ENCODE measurements around the gene SBF2.
A peak's percentile ranks its signal among the peaks of the same experiment; 100 is the strongest.

The SBF2 gene

DNA sequence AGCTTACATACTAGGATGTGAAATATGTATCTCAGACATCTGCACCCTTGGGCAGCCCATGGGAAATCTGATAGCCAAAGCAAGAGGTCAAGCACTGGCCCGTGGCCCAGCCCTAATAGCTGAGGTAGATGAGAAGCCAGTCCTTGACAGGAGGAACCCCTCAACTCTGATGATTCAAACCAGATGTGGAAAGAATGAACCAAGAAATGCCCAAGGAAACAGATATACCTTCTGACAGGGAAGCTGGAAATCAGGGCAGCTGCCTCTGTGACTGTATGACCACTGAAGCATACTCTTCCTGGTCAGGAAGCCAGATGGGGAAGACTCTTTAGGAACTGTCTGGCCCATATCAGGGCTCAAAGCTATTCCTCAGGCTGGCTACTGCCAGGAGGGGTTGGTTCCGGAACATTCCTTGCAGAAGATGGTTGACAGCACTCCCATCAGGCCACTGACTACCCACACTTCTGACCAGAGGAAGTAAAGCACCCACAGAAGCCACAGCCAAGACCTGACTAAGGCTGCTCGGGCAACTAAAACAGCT lies 506.0 kb downstream of the SBF2 start:
- DNase-seq, result no peak

DNA sequence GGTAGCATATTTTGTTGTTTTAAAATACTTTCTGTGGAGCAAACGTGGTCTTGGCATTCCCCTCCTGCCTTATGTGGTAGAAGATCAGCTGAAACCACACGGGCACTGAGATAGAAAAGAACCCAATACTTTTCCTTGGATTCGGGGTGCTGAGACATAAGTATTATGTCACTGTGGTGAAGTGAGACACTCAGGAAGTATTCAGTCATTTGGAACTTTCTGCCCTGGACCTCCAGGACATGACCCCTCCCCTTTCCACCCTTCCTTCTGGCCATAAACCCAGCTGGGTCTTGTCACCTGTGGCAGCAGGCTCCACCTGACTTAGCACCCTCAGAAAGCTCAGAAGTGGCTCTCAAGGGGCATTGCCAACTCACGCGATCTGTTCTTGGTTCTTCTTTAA lies 506.8 kb downstream of the SBF2 start:
- no peak for DNase-seq

DNA sequence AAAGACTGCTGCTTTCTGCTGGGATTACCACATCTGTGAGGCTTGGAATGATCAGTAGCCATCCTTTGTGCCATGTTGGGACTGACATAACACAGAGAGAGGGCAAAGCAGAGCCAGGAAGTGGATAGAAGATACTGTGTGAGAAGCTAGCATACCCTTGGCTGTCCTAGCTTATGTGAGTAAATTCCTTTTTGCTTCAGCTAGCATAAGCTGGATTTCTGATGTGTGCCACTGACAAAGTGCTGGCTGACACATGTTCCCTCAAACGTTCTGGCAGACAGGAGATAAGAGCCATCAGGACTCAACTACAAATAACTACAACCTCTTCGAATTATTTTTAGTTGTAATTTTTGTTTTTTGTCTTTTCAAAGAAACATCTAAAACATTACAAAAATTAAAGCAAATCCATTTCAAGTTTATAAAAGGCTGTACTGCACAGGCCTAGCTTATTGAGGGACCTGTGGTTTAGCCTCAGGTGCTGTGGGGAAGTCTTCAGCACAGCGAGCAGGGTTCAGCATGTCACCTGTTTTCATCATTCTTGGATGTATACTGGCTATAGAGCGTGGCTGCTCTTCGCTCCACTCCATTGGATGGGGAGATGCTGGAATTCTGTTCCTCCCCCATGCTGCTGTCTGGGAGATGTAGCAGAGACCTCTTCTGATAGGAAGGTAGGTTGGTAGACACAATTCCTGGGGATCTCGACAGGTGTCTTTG lies 509.3 kb downstream of the SBF2 start:
- no peak for DNase-seq

DNA sequence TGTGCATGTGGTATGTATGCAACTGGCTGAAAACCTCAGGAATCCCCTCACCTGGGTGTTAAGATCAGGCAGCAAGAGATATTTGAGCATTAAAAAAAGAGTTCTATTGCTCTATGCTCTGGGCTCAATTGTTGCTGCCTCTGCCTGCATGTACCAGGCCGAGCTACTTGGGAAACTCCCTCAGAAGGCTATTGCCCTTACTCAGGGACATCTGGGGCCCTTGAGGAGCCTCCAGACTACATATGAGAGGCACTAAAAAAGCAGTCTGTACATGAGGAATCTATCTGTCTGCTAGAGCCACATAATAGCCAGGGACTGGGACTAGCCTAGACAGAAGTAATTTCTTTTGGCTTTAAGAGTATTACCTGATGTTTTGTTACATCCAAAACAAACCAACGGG lies 510.0 kb downstream of the SBF2 start:
- DNase-seq, result no peak

DNA sequence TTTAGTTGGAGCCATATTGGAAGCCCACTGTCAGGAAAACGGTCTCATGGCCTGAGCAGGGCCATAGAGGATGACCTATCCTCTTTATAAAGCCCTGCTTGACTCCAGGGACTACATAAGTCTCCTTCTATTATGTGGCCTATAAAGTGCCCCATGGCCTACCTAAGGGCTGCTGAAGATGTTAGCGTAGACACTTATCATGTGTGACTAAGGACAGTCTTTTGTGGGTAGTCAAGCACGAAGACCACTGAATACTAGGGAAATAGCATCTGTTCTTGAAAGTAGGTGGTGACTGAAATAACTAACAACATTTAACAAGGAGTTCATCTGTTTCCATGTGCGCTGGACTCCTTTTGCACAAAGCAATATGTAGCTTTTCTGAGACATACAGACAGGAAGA lies 513.1 kb downstream of the SBF2 start:
- no peak for DNase-seq

DNA sequence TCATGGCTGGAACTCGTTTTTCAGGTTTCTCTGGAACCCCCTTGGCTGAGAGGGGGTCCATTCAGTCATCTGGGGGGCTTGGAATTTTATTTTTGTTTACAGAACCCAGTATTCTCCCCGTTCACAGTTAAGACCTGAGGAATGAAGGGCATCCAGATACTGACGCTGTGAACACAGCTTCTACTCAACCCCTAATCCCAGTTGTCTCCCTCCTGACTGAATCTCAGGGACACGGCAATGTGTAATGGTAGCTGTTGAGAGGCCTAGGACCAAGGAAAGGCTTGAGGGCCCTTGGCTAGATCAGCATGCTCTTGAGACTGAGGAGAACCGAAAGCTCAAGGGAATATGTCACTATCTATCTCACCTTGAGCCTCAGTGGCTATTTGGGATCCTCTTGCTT lies 516.5 kb downstream of the SBF2 start:
- DNase-seq, result no peak

DNA sequence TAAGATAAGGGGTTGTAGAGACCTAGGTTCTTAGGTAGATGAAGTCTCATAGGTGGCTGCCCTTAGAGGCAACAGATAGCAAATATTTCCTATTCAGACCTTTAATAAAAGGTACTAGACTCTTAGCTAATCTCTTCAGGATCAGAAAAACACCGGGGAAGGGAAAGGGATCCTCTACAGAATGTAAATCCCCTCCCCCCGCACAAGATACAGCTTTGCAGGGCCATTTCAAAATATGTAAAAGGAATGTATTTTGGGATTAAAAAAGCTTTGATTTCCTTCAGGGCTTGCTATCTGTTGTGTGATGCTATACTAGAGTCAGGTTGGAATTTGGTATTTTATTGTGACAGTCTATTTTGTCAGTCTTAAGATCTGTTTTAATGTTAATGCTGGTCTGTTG lies 517.0 kb downstream of the SBF2 start:
- no peak for DNase-seq

DNA sequence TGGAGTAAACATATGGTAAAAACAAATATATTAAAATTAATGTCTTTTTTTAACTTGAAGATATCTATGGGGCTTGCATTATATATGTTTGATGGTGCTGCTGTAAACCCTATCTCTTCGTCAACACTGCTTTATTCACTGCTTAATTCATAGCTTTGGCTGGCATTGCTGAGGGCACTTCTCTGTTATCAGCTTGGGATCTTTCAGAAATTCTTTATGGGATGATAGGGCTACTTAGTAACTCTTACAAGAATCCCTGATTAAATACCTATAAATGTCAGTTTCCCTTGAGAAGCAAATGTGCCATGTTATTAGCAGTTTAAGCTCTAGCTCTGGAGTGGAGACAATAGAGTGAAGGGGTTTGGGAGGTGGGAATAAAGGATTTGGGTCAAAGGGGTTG lies 517.8 kb downstream of the SBF2 start:
- no peak for DNase-seq

DNA sequence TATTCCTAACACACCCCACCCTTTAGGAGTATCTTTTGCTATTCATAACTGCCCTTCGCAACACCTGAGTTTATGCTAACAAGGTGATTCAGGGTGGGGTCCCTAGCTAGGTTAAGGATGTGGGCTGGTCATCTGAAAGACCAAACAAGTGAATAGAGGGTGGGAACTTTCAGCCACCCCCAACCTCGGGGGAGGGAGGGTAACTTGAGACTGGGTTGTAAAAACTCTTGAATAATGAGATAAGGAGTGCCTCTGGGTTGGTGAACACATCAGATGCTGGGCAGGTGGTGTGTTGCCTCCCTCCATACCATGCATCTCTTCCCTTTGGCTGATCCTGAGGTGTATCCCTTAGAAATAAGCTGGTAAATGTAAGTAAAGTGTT lies 518.6 kb downstream of the SBF2 start:
- no peak for DNase-seq

DNA sequence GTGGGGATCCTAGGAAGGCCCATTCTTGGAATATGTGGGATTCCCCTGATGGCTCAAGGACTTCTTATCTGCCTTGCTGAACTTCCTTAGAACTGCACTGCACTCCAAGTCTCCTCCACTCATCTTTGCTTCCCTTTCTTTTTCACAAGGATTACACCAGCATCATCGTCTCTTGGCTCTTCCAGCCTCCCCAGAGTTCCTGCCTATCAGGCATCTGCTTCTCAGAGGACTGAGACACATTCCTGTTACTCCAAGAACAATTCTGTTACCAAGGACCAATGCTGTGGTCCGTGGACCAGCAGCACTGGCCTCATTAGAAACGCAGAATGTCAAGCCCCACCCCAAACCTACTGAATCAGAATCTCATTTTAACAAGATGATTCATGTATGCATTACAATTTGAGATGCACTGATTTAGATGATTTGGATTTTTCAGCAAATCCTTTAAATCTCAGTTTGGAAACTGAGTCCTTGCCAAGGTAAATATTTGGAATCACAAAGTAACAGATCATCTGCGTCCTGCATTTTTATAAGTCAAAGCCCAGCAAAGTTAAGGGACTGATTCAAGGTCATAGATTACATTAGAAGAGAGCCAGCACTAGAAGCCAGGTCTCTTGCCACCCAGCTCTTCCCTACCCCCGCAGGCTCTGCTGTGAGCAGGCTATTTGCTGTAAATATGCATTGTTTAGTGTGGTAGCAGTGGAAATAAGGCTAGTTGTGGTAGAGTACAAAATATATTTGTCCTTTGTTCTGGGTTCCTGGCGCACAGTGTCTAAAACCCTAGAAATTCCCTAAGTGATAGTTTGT lies 519.2 kb downstream of the SBF2 start:
- no peak for DNase-seq

DNA sequence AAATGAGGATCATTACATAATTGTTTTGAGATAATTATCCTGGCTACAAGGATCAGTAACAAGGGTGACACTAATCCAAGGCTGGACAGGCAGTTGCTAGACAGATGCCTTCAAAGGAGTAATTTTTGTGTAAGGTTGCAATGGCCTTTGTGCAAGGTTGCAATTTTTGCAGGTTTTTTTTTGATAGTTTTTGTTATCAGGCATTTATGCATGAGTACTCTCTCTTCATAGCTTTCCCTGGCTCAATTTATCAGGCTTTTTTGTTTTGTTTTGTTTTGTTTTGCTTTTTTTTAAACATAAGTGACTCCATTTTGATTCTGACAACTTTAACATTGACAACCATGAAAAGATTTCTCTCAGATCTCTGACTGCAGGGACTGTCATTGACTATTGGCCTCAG lies 519.9 kb downstream of the SBF2 start:
- DNase-seq, result no peak

DNA sequence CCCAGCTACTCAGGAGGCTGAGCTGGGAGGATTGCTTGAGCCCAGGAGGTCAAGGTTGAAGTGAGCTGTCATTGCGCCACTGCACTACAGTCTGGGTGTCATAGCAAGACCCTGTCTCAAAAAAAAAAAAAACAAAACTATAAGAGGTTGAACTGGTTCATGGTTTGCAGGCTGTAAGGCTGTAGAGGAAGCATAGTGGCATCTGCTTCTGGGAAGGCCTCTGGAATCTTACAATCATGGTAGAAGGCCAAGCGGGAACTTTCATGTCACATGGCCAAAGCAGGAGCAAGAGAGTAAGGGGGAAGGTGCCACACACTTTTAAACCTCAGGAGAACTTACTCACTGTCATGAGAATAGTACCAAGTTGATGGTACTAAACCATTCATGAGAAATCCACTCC lies 520.5 kb downstream of the SBF2 start:
- no peak for DNase-seq

DNA sequence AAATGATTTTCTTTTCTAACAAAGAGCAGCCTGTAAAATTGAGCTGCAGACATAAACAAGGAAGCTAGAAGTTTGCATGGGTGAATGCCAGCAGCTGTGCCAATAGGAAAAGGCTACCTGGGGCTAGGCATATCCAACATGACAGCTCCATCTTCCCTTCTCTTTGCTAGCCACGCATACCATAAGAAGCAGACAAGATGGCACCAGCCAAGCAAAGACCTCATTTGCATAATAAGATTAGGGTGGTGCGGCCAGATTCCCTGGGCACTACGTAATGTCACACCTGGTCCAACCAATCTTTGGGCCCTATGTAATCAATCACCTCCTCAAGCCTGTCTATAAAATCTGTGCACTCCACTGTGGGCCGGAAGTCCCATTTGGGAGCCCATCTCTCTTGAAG lies 521.8 kb downstream of the SBF2 start:
- no peak for DNase-seq

DNA sequence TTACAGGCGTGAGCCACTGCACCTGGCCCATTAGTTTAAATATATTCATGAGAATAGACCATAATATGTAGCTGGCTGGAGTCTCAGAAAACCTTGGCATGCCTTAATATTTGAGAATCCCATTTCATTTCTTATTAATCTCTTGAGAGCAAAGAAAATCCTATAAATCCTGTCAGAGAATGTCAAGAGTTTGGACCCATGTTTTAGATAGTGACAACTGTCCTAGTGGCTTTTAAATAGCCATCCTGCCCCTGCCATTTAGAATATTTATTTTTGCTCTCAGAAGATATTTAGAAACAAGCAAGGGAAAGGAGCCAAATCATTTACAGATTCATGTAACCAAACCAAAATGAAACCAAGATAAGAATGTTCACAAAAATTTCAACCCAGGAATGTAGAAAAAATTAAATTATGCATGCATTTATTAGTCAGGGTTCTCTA lies 522.9 kb downstream of the SBF2 start:
- no peak for DNase-seq

DNA sequence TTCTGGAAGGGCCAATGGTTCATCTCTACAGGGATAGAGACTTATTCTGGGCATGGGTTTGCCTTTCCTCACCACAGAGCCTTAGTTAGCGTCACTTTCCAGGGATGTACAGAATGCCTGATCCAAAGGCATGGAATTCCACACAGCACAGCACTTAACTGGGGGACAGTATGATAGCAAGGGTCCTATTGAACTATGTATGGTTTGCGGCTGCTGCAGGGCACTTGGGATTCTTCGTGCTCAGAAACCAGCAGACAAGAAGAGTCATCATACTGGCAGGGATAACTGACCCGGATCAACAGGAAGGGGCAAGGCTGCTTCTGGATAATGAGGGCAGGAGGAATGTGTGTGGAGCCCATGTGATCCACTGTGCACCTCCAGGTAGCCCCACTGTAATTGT lies 524.4 kb downstream of the SBF2 start:
- no peak for DNase-seq

DNA sequence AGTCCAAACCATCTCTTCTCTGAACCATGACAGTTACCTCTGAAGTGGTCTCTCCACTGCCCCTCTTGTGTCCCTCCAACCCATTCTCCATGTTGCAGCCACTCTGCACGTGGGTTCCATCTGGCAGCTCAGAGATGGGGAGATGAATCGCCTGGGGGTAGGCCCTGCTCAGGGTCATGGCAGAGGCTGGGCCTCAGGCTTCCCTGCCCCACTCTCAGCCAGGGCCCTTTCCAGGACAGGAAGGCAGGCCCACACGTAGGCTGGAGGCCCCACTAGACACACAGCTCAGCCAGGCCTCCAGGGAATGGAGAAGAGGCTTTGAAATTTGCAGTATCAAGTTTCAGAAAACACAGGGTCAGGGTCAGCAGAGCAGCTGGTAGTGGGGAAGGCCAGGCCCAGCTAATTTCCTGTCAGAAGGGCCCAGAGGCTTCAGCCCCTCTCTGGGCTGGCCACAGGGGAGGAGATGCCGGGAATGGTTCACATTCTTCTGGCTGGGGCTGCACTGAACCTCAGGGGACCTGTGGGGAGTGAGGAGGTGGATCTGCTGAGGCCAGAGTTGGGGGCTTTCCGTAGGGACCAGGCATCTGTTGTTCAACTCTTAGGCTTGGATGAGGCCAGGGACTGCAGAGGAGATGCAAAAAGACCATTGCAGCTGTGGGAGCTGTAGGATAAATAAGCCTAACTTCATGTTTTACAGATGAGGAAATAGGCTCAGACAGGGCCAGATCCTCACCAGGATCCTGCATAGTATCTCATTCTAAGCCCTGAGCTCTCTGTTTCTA lies 528.5 kb downstream of the SBF2 start:
- no peak for DNase-seq

DNA sequence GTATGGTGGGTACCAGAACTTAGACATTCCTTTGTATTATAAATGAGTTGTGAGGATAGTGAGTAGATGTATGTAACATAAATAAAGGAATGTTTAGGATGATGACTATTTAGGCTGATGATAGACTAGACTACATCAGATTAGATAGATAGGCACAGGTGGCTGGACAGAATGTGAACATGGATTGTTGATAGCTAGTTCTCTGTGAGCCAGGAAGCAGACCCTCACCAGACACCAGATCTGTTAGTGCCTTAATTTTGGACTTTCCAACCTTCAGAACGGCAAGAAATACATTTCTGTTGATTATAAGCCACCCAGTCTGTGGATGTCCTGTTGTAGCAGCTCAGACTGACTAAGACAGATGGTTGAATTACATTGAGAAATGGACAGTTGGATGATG lies 530.7 kb downstream of the SBF2 start:
- no peak for DNase-seq

DNA sequence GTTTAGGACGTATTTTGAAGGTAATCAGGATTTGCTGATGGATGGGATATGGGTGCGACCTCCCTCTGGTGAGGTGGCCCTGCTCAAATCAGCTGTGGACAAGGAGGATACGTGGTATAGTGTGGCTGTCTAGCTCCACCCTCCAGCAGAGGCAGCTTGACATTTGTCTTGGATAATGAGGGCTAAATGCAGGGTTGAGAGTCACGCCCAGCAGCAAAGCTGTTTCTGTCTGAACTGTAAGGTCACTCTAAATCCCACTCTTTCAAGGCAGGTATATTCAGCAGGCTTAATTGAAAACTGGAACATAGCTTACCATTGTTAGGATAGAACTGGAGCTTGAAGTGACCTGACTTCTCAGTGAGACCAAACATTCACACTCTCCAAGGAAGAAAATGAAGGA lies 531.5 kb downstream of the SBF2 start:
- no peak for DNase-seq

DNA sequence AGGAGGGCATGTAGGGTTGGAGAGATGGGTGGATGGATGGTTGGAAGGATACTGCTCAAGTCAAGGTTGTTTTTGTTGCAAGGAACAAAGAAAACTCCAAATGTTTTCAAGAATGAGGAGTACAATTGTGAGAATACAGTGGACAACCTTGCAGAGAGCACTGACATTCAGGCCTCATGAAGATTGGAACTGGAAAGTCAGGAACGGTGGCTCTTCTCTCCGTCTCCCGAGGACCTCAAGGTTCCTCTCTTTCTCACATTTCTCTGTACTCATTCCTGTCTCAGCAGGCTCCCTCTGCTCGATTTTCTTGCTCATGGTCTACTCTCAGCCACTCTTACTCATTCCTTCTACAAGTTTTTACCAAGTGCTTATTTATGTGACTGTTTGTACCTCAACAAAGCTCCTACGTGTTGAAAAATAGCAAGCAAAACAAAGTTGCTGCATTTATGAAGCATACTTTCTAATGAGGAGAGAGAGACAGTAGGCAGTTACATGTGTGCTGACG lies 532.5 kb downstream of the SBF2 start:
- DNase-seq, result no peak

DNA sequence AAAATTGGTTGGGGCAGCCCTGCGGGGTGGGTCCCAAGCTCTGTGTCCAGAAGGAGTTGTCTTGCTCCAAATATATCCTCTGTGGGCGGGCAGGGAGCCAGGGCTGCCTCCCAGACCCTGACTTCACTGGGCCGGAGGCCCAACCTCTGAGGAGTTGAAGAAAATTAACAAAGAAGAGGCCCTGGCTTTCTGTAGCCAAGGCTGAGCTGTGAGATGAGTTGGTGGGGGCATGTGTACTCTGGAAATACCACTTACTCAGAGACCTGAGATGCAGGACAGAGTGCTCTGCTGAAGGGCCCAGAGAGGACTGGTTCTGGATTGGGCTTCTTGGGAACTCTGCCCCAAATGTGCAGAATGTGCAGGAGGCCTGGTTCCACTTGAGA lies 533.8 kb downstream of the SBF2 start:
- no peak for DNase-seq

DNA sequence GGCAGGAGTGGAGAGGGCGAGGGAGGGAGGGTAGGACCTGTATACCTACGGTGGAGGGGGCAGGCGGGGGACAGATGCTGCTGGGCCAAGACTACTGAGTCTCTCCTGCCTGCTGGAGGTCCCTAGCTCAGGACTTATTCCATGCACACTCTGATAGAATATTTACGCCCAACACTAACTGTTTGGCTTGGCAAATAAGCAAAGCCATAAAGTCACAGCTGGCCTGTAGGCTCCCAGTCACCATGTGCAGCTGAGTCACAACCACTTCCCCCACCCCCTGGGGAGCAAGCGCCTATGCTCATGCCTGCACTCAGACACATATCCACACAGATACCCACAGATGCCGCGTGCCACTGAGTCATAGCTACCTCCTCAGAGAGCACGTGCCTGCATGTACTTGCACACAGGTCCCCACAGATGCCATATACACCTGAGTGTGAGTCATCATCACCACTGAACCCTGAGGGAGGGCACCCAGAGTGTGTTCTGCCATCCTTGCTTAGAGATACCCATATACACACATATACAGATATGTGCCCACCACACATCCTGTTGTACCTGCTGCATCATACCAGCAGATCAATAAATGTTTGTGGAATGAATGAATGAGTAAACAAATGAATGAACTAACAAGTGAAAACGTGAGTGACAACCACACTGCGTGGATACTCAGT lies 534.4 kb downstream of the SBF2 start:
- DNase-seq, result peak; percentile 92 to 93

DNA sequence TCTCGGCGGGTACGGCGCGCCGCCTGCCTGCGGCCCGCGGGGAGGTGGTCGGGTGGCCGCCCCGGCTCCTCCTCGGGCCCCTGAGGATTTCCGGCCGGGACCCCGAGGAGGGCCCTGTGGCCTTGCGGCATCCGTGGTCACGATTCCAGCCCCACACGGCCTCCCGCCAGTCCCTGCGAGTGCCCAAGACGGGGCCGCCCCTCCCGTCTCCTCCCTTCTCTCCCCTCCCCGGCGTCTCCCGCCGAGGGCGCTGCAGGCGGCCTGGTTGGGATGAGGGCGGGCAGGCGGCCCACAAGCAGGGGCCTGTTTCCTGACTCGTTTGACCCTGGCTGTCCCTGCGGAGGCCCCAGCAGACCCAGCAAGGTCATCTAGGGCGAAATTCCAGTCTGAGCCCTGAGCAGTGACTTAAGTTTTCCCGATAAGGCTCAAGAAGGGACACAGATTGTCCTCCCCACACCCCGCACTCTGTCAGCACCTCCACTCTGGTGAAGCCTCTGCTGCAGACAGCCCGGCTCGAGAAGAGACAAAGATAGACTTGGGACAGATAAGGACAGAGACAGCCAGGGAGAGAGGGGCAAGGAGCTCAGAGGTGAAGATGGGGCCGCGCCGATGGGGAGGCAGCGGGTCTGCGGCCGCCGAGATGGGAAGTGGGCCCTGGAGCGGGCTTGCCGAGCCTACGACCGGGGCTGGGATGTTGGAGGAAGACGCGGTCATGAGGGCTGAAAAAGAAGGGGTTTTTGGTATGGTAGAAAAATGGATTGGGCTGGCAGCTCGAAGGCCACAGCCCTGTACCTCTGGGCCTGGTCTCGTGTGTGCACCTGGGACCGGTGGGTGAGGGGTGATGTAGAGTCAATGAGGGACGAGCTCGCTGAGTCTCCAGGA lies 535.1 kb downstream of the SBF2 start:
- peak; percentile 66 to 69 for DNase-seq

Measured in stimulated activated CD4-positive, alpha-beta T cell treated with anti-CD3 and anti-CD28 coated beads, Interleukin-2, amount 100 ng/mL, for 24 hours (primary cell).